GM21529 (cell line): ENCODE data around the gene TUBGCP4.
A peak's percentile ranks its signal among the peaks of the same experiment; 100 is the strongest.
"Not testable (repeated sequence)": the region's sequence is repeated elsewhere in the genome, so short reads cannot be mapped to it uniquely, and the experiment has no call there.

ENCODE experiments used
- ATAC-seq: cut with Tn5 transposase; IDR thresholded peaks from one replicate; pipeline ENCODE4 v1.9.1; 2021; ENCODE audit not compliant: unreplicated experiment

Gene TUBGCP4

GRCh38 chr15:43370975-43371974 is at the start of gene TUBGCP4, which contains the start of gene ZSCAN29:
Gene TUBGCP4, plus strand, starts transcription at chr15:43371101. Its CDS starts 254 bp downstream, at chr15:43371355.
Gene ZSCAN29, minus strand, starts transcription at chr15:43371043. Its CDS starts 1,130 bp downstream, at chr15:43369913.
- ATAC-seq, result peak; percentile 69

GRCh38 chr15:43325039-43325684 is 45.7 kb upstream of the TUBGCP4 start:
- ATAC-seq, result no peak

- ATAC-seq, result no peak
Measured at GRCh38 chr15:43329217-43329959, 41.5 kb upstream of the TUBGCP4 start.

GRCh38 chr15:43329960-43330779 is 40.7 kb upstream of the TUBGCP4 start, which contains the start of gene LCMT2:
Gene LCMT2, minus strand, starts transcription at chr15:43330573. Its CDS starts 84 bp downstream, at chr15:43330489.
- ATAC-seq, result peak; percentile 94

- ATAC-seq, result peak; percentile 19
Measured at GRCh38 chr15:43330780-43331087, 40.2 kb upstream of the TUBGCP4 start.

- no peak for ATAC-seq
Measured at GRCh38 chr15:43346305-43346704, 24.6 kb upstream of the TUBGCP4 start.

GRCh38 chr15:43347114-43347513 is 23.8 kb upstream of the TUBGCP4 start:
- ATAC-seq, result no peak

- ATAC-seq, result no peak
Measured at GRCh38 chr15:43352693-43353382, 18.1 kb upstream of the TUBGCP4 start.

GRCh38 chr15:43360821-43361220 is 10.1 kb upstream of the TUBGCP4 start:
- no peak for ATAC-seq

GRCh38 chr15:43361313-43361903 is 9.5 kb upstream of the TUBGCP4 start:
- no peak for ATAC-seq

GRCh38 chr15:43370310-43370974 is 459 bp upstream of the TUBGCP4 start:
- peak; percentile 43 for ATAC-seq

GRCh38 chr15:43376017-43376705 is 5.3 kb downstream of the TUBGCP4 start:
- no peak for ATAC-seq

GRCh38 chr15:43378601-43379000 is 7.7 kb downstream of the TUBGCP4 start:
- ATAC-seq, result no peak

- ATAC-seq, result no peak
Measured at GRCh38 chr15:43382310-43382709, 11.4 kb downstream of the TUBGCP4 start.

- no peak for ATAC-seq
Measured at GRCh38 chr15:43383070-43383469, 12.2 kb downstream of the TUBGCP4 start.

- no peak for ATAC-seq
Measured at GRCh38 chr15:43390723-43391122, 19.8 kb downstream of the TUBGCP4 start.

GRCh38 chr15:43393592-43393991 is 22.7 kb downstream of the TUBGCP4 start:
- ATAC-seq, result not testable (repeated sequence)

GRCh38 chr15:43402255-43402654 is 31.4 kb downstream of the TUBGCP4 start:
- ATAC-seq, result no peak
